GM23338 (cell line): ENCODE data around the gene SEZ6. TPM values are rescaled to one million over a fixed set of nuclear protein-coding genes. Genes with fewer than 3 reads are reported as not detected.

ENCODE experiments used
- ATAC-seq: fragments of 200-7000 bp; cut with Tn5 transposase; 3 replicates; pipeline ENCODE4 v1.9.1; 2020
- DNase-seq: peaks from one replicate; pipeline ENCODE4 v3.0.0-alpha.2; 2015; ENCODE audit warnings: low spot score
- H2AFZ ChIP-seq: fragments of 200-600 bp; sonication (generic); 2 replicates; pipeline ENCODE4 v1.8.0; 2016; ENCODE audit warnings: antibody characterized with exemption, mild to moderate bottlenecking, moderate library complexity
- H3F3A ChIP-seq: fragments of 200-600 bp; sonication (generic); replicated peaks from 2 replicates; pipeline ENCODE4 v1.8.0; 2017; ENCODE audit warnings: antibody characterized with exemption, mixed run types, low read depth
- H3K27ac ChIP-seq: fragments of 200-600 bp; sonication (generic); 2 replicates; pipeline ENCODE4 v1.6.1; 2016; ENCODE audit warnings: low read depth
- H3K27me3 ChIP-seq: fragments of 200-600 bp; sonication (generic); 2 replicates; pipeline ENCODE4 v1.8.0; 2016; ENCODE audit warnings: mild to moderate bottlenecking, mixed run types, moderate library complexity; ENCODE audit not compliant: insufficient read depth
- H3K36me3 ChIP-seq: fragments of 200-600 bp; sonication (generic); 2 replicates; pipeline ENCODE4 v1.8.0; 2016; ENCODE audit warnings: mild to moderate bottlenecking; ENCODE audit not compliant: insufficient read depth
- H3K4me1 ChIP-seq: fragments of 200-600 bp; sonication (generic); 2 replicates; pipeline ENCODE4 v1.8.0; 2016; ENCODE audit warnings: mild to moderate bottlenecking, moderate library complexity; ENCODE audit not compliant: insufficient read depth
- H3K4me2 ChIP-seq: fragments of 200-600 bp; sonication (generic); 2 replicates; pipeline ENCODE4 v1.7.1; 2017; ENCODE audit warnings: mixed run types
- H3K4me3 ChIP-seq: fragments of 200-600 bp; sonication (generic); 2 replicates; pipeline ENCODE4 v1.6.1; 2016; ENCODE audit warnings: mixed run types
- H3K79me2 ChIP-seq: fragments of 200-600 bp; sonication (generic); replicated peaks from 2 replicates; pipeline ENCODE4 v1.8.0; 2017; ENCODE audit warnings: mild to moderate bottlenecking; ENCODE audit not compliant: insufficient read depth
- H3K9me2 ChIP-seq: fragments of 200-600 bp; sonication (generic); 2 replicates; pipeline ENCODE4 v1.8.0; 2017; ENCODE audit not compliant: insufficient read depth
- H4K20me1 ChIP-seq: fragments of 200-600 bp; sonication (generic); replicated peaks from 2 replicates; pipeline ENCODE4 v1.8.0; 2017; ENCODE audit warnings: mild to moderate bottlenecking; ENCODE audit not compliant: insufficient read depth
- H3K27ac Mint-ChIP-seq: 2 replicates; pipeline ENCODE4 v1.8.0; 2020; ENCODE audit warnings: inconsistent platforms, mild to moderate bottlenecking, moderate library complexity, mixed read lengths
- H3K27me3 Mint-ChIP-seq: 3 replicates; pipeline ENCODE4 v1.8.0; 2022; ENCODE audit warnings: low read depth, mild to moderate bottlenecking, moderate library complexity, mixed read lengths, inconsistent platforms; ENCODE audit not compliant: insufficient read depth, poor library complexity
- H3K36me3 Mint-ChIP-seq: 3 replicates; pipeline ENCODE4 v1.8.0; 2021; ENCODE audit warnings: low read depth, mild to moderate bottlenecking, inconsistent platforms, moderate library complexity, mixed read lengths
- H3K4me1 Mint-ChIP-seq: 3 replicates; pipeline ENCODE4 v1.8.0; 2020; ENCODE audit warnings: mild to moderate bottlenecking, inconsistent platforms, mixed read lengths
- H3K4me3 Mint-ChIP-seq: 3 replicates; pipeline ENCODE4 v1.8.0; 2021; ENCODE audit warnings: moderate library complexity, mild to moderate bottlenecking, inconsistent platforms, mixed read lengths
- H3K9me3 Mint-ChIP-seq: 3 replicates; pipeline ENCODE4 v1.8.0; 2020; ENCODE audit warnings: moderate library complexity, mild to moderate bottlenecking, inconsistent platforms, mixed read lengths
- CREB1 ChIP-seq: fragments of 250-450 bp; sonication (Bioruptor Pico); IDR thresholded peaks from 2 replicates; pipeline ENCODE4 v1.5.0; 2020; ENCODE audit warnings: low read depth, mild to moderate bottlenecking, moderate library complexity
- EZH2 ChIP-seq: fragments of 200-600 bp; sonication (generic); IDR thresholded peaks from one replicate; pipeline ENCODE4 v1.8.0; 2017; ENCODE audit warnings: antibody characterized with exemption, mild to moderate bottlenecking, low read depth; ENCODE audit not compliant: unreplicated experiment
- EZH2phosphoT487 ChIP-seq: fragments of 200-600 bp; sonication (generic); IDR thresholded peaks from one replicate; pipeline ENCODE4 v1.8.1; 2018; ENCODE audit warnings: antibody characterized with exemption; ENCODE audit not compliant: unreplicated experiment
- JUNB ChIP-seq: IDR thresholded peaks from one replicate; pipeline ENCODE4 v1.6.1; 2016; ENCODE audit warnings: antibody characterized with exemption; ENCODE audit not compliant: unreplicated experiment
- NANOG ChIP-seq: IDR thresholded peaks from 2 replicates; pipeline ENCODE4 v1.6.1; 2016; ENCODE audit warnings: antibody characterized with exemption, borderline replicate concordance
- POLR2AphosphoS5 ChIP-seq: IDR thresholded peaks from 2 replicates; pipeline ENCODE4 v1.6.1; 2016; ENCODE audit warnings: antibody characterized with exemption, low read depth
- STAT1 ChIP-seq: IDR thresholded peaks from one replicate; pipeline ENCODE4 v1.6.1; 2016; ENCODE audit warnings: antibody characterized with exemption; ENCODE audit not compliant: unreplicated experiment
- ZNF114 ChIP-seq: fragments of 250-450 bp; sonication (Bioruptor Pico); IDR thresholded peaks from 2 replicates; pipeline ENCODE4 v1.5.0; 2020; ENCODE audit warnings: mild to moderate bottlenecking, moderate library complexity
- ZNF331 ChIP-seq: fragments of 250-450 bp; sonication (Bioruptor Pico); IDR thresholded peaks from 2 replicates; pipeline ENCODE4 v1.5.0; 2020; ENCODE audit warnings: low read depth, mild to moderate bottlenecking, moderate library complexity
- polyA plus RNA-seq: library from polyadenylated mRNA; unstranded; fragments of >200 nt; fragmentation: Nextera tagmentation; extraction: Ambion mirVana; gene quantifications from 2 replicates; pipeline ENCODE4 v1.2.1, GENCODE V29; 2016
- total RNA-seq: library from RNA; depleted of rRNA; stranded (reverse); fragments of >200 nt; shearing (Covaris generic); gene quantifications from 2 replicates; pipeline ENCODE4 v1.2.3, GENCODE V29; 2014
- TF ChIP-seq, protein P1 (sequence below): fragments of 250-450 bp; sonication (Bioruptor Pico); IDR thresholded peaks from 2 replicates; pipeline ENCODE4 v1.5.0; 2020; ENCODE audit warnings: mild to moderate bottlenecking, moderate library complexity
- TF ChIP-seq, protein P2 (sequence below), 2 experiments: fragments of 200-600 bp in 1 of 2; sonication (generic) in 1 of 2; conservative IDR thresholded peaks; 2 replicates each; pipeline versions ENCODE4 v1.5.1 to v1.6.1; 2016 to 2017; ENCODE audit warnings: antibody characterized with exemption in 2 of 2, low read depth in 2 of 2, mild to moderate bottlenecking in 2 of 2, moderate library complexity in 1 of 2
- TF ChIP-seq, protein P3 (sequence below): IDR thresholded peaks from 2 replicates; pipeline ENCODE4 v1.6.1; 2016; ENCODE audit warnings: antibody characterized with exemption
- TF ChIP-seq, protein P4 (sequence below): IDR thresholded peaks from one replicate; pipeline ENCODE4 v1.6.1; 2018; ENCODE audit warnings: antibody characterized with exemption; ENCODE audit not compliant: unreplicated experiment

The SEZ6 gene
- total and polyA plus RNA-seq, 2 experiments from 2014 or later, result 1.0 to 6.5 TPM

DNA sequence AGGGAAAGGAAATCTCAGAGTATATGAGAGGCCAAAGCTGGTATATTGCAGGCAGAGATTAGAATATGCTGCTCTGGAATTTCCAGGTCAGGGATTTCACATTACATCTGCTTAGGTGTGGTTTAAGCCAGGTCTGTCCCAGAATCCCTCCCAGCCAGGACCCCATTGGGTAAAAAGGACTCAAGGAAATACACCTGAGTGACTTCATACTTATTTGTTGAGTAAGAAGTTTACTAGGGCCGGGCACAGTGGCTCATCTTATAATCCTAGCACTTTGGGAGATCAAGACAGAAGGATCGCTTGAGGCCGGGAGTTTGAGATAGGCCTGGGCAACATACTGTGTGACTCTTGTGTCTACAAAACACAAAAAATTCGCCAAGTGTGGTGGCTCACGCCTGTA lies 44.3 kb upstream of the SEZ6 start:
- peaks cover 24% of the 10 kb centered on the region for H3K36me3 Mint-ChIP-seq
- no peak overlapping the region for H3K4me3 Mint-ChIP-seq
- H3K79me2 ChIP-seq, result no peaks in the 10 kb centered on the region

More for the DNA sequence above, 44.3 kb upstream of the SEZ6 start:
- no peak overlapping the region for H3K4me3 ChIP-seq
- TF ChIP-seq, protein P1, sequence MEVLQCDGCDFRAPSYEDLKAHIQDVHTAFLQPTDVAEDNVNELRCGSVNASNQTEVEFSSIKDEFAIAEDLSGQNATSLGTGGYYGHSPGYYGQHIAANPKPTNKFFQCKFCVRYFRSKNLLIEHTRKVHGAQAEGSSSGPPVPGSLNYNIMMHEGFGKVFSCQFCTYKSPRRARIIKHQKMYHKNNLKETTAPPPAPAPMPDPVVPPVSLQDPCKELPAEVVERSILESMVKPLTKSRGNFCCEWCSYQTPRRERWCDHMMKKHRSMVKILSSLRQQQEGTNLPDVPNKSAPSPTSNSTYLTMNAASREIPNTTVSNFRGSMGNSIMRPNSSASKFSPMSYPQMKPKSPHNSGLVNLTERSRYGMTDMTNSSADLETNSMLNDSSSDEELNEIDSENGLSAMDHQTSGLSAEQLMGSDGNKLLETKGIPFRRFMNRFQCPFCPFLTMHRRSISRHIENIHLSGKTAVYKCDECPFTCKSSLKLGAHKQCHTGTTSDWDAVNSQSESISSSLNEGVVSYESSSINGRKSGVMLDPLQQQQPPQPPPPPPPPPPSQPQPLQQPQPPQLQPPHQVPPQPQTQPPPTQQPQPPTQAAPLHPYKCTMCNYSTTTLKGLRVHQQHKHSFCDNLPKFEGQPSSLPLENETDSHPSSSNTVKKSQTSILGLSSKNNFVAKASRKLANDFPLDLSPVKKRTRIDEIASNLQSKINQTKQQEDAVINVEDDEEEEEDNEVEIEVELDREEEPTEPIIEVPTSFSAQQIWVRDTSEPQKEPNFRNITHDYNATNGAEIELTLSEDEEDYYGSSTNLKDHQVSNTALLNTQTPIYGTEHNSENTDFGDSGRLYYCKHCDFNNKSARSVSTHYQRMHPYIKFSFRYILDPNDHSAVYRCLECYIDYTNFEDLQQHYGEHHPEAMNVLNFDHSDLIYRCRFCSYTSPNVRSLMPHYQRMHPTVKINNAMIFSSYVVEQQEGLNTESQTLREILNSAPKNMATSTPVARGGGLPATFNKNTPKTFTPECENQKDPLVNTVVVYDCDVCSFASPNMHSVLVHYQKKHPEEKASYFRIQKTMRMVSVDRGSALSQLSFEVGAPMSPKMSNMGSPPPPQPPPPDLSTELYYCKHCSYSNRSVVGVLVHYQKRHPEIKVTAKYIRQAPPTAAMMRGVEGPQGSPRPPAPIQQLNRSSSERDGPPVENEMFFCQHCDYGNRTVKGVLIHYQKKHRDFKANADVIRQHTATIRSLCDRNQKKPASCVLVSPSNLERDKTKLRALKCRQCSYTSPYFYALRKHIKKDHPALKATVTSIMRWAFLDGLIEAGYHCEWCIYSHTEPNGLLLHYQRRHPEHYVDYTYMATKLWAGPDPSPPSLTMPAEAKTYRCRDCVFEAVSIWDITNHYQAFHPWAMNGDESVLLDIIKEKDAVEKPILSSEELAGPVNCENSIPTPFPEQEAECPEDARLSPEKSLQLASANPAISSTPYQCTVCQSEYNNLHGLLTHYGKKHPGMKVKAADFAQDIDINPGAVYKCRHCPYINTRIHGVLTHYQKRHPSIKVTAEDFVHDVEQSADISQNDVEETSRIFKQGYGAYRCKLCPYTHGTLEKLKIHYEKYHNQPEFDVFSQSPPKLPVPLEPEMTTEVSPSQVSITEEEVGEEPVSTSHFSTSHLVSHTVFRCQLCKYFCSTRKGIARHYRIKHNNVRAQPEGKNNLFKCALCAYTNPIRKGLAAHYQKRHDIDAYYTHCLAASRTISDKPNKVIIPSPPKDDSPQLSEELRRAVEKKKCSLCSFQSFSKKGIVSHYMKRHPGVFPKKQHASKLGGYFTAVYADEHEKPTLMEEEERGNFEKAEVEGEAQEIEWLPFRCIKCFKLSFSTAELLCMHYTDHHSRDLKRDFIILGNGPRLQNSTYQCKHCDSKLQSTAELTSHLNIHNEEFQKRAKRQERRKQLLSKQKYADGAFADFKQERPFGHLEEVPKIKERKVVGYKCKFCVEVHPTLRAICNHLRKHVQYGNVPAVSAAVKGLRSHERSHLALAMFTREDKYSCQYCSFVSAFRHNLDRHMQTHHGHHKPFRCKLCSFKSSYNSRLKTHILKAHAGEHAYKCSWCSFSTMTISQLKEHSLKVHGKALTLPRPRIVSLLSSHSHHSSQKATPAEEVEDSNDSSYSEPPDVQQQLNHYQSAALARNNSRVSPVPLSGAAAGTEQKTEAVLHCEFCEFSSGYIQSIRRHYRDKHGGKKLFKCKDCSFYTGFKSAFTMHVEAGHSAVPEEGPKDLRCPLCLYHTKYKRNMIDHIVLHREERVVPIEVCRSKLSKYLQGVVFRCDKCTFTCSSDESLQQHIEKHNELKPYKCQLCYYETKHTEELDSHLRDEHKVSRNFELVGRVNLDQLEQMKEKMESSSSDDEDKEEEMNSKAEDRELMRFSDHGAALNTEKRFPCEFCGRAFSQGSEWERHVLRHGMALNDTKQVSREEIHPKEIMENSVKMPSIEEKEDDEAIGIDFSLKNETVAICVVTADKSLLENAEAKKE, result no peak
- no peak for TF ChIP-seq EZH2
- no peak for TF ChIP-seq POLR2AphosphoS5
- no peak for TF ChIP-seq CREB1 (CRISPR knock-in tag)
- TF ChIP-seq, protein P2, sequence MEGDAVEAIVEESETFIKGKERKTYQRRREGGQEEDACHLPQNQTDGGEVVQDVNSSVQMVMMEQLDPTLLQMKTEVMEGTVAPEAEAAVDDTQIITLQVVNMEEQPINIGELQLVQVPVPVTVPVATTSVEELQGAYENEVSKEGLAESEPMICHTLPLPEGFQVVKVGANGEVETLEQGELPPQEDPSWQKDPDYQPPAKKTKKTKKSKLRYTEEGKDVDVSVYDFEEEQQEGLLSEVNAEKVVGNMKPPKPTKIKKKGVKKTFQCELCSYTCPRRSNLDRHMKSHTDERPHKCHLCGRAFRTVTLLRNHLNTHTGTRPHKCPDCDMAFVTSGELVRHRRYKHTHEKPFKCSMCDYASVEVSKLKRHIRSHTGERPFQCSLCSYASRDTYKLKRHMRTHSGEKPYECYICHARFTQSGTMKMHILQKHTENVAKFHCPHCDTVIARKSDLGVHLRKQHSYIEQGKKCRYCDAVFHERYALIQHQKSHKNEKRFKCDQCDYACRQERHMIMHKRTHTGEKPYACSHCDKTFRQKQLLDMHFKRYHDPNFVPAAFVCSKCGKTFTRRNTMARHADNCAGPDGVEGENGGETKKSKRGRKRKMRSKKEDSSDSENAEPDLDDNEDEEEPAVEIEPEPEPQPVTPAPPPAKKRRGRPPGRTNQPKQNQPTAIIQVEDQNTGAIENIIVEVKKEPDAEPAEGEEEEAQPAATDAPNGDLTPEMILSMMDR (conservative IDR thresholded peaks at IDR 0.05; ENCODE audit: low read depth in 2 of 2), result no peak
- TF ChIP-seq ZNF114 (CRISPR knock-in tag), result no peak
- no peak for TF ChIP-seq STAT1
- TF ChIP-seq JUNB, result no peak
- TF ChIP-seq, protein P3, sequence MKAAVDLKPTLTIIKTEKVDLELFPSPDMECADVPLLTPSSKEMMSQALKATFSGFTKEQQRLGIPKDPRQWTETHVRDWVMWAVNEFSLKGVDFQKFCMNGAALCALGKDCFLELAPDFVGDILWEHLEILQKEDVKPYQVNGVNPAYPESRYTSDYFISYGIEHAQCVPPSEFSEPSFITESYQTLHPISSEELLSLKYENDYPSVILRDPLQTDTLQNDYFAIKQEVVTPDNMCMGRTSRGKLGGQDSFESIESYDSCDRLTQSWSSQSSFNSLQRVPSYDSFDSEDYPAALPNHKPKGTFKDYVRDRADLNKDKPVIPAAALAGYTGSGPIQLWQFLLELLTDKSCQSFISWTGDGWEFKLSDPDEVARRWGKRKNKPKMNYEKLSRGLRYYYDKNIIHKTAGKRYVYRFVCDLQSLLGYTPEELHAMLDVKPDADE, result no peak
- no peak for TF ChIP-seq ZNF331
- no peak for TF ChIP-seq EZH2phosphoT487
- no peak for TF ChIP-seq NANOG
- TF ChIP-seq, protein P4, sequence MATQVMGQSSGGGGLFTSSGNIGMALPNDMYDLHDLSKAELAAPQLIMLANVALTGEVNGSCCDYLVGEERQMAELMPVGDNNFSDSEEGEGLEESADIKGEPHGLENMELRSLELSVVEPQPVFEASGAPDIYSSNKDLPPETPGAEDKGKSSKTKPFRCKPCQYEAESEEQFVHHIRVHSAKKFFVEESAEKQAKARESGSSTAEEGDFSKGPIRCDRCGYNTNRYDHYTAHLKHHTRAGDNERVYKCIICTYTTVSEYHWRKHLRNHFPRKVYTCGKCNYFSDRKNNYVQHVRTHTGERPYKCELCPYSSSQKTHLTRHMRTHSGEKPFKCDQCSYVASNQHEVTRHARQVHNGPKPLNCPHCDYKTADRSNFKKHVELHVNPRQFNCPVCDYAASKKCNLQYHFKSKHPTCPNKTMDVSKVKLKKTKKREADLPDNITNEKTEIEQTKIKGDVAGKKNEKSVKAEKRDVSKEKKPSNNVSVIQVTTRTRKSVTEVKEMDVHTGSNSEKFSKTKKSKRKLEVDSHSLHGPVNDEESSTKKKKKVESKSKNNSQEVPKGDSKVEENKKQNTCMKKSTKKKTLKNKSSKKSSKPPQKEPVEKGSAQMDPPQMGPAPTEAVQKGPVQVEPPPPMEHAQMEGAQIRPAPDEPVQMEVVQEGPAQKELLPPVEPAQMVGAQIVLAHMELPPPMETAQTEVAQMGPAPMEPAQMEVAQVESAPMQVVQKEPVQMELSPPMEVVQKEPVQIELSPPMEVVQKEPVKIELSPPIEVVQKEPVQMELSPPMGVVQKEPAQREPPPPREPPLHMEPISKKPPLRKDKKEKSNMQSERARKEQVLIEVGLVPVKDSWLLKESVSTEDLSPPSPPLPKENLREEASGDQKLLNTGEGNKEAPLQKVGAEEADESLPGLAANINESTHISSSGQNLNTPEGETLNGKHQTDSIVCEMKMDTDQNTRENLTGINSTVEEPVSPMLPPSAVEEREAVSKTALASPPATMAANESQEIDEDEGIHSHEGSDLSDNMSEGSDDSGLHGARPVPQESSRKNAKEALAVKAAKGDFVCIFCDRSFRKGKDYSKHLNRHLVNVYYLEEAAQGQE, result no peak
- DNase-seq (no peak), ATAC-seq (no peak)
- H4K20me1 ChIP-seq, result no peaks in the 10 kb centered on the region
- Mint-ChIP-seq H3K9me3 (no peaks in the 10 kb centered on the region), H3K27ac (no peak overlapping the region), H3K27me3 (peaks cover 15% of the 10 kb centered on the region), H3K4me1 (peaks cover 37% of the 10 kb centered on the region)
- no peak overlapping the region for H3K27ac ChIP-seq
- H3K27me3 ChIP-seq, result no peaks in the 10 kb centered on the region
- H3K4me1 ChIP-seq, result peaks cover 28% of the 10 kb centered on the region
- H3K9me2 ChIP-seq, result 0 out of 2 replicates have a peak, but pooled peaks cover 5% of the 10 kb centered on the region
- peaks cover 5% of the 10 kb centered on the region; the same call in 1 of the 2 replicates for H3F3A ChIP-seq
- no peaks in the 10 kb centered on the region for H3K36me3 ChIP-seq
- no peak overlapping the region for H3K4me2 ChIP-seq
- no peak overlapping the region for H2AFZ ChIP-seq
